Adrenal gland (tissue), 12 donors: ENCODE results near the gene PRPF39. TPM values are rescaled to one million over a fixed set of nuclear protein-coding genes. Genes with fewer than 3 reads are reported as not detected.

ENCODE experiments used
- DNase-seq, 7 donors: peaks; one replicate each; pipeline ENCODE4 v3.0.0-alpha.2; 2019 to 2020
- H3K27ac ChIP-seq, 5 donors: fragments of 200-600 bp; sonication (generic) in 4 of 5; 1 replicate in 3 of 5; 2 replicates in 2 of 5; pipeline versions ENCODE4 v1.5.1 to v1.8.0; 2016 to 2020; ENCODE audit warnings: mild to moderate bottlenecking in 1 of 5
- H3K27me3 ChIP-seq: fragments of 200-600 bp; 2 replicates; pipeline ENCODE4 v1.8.0; 2021
- H3K36me3 ChIP-seq, 2 donors: fragments of 200-600 bp; replicated peaks in 1 of 2; 1 replicate in 1 of 2; 2 replicates in 1 of 2; pipeline versions ENCODE4 v1.5.1 to v1.8.0; 2018 to 2022
- H3K4me1 ChIP-seq, 2 donors: fragments of 200-600 bp; replicated peaks in 1 of 2; 1 replicate in 1 of 2; 2 replicates in 1 of 2; pipeline versions ENCODE4 v1.5.1 to v1.8.0; 2018 to 2021
- H3K4me3 ChIP-seq, 4 donors: fragments of 200-600 bp; sonication (generic) in 3 of 4; one replicate each; pipeline ENCODE4 v1.5.1; 2016 to 2018
- H3K9me3 ChIP-seq, 3 donors: fragments of 200-600 bp; sonication (generic) in 1 of 3; replicated peaks in 1 of 3; 1 replicate in 2 of 3; 2 replicates in 1 of 3; pipeline versions ENCODE4 v1.5.1 to v1.8.0; 2016 to 2021
- POLR2A ChIP-seq, 2 donors: fragments of 450-650 bp; IDR thresholded peaks; one replicate each; pipeline ENCODE4 v1.6.1; 2017; ENCODE audit warnings: antibody characterized with exemption in 2 of 2, mild to moderate bottlenecking in 2 of 2, moderate library complexity in 1 of 2
- WGBS, 4 donors: extraction: QIAGEN DNeasy Blood & Tissue Kit in 2 of 4; methylation state at CpG; one replicate each; pipeline versions ENCODE4 v1.1.5 to v1.1.7; 2013 to 2017; 5-methylcytosine and 5-hydroxymethylcytosine counted together
- intact Hi-C, 2 donors: fragments of 100-400 bp; cut with DNase I; formaldehyde crosslinking; loops; one replicate each; pipeline versions ENCODE4 v1.14.1 to v1.15.0; 2022 to 2023
- polyA plus RNA-seq, 3 donors: library from polyadenylated mRNA; stranded (reverse); fragments of 200-250 nt in 2 of 3; fragments of 350-450 nt in 1 of 3; fragmentation: Illumina TruSeq in 1 of 3; extraction: RNeasy Lipid Tissue Mini Kit (QIAGEN cat#74804) in 1 of 3; gene quantifications; one replicate each; pipeline ENCODE4 v1.2.3, GENCODE V29; 2013 to 2014
- total RNA-seq, 9 donors: library from RNA; depleted of rRNA in 4 of 9; stranded (reverse); fragments of >200 nt in 4 of 9; fragments of 120-200 nt in 1 of 9; fragmentation: NEBNext Ultra II Directional in 1 of 9; extraction: Animal tissue kit (Norgen Biotek cat#: 25700) in 1 of 9; gene quantifications; one replicate each; pipeline versions ENCODE4 v1.1.0 to v1.2.4, GENCODE V29; 2013 to 2023
- TF ChIP-seq, protein P1 (sequence below), 6 experiments: fragments of 450-650 bp in 4 of 6; fragments of 200-600 bp in 2 of 6; sonication (generic) in 1 of 6; IDR thresholded peaks; 1 replicate in 5 of 6; 2 replicates in 1 of 6; pipeline versions ENCODE4 v1.5.1 to v1.8.0; 2016 to 2021; ENCODE audit warnings: antibody characterized with exemption in 6 of 6, mild to moderate bottlenecking in 2 of 6, moderate library complexity in 1 of 6
- donor health status: healthy with polysubstance abuse.
- donor health status: Bipolar disorder and iron deficiency.
- donor health status: DM: yes; HTN: yes; CAD: no.
- donor health status: DM: no; HTN: no; CAD: no.
- donor health status: DM: no; HTN: no; CAD: no.
- donor health status: DM: yes; HTN: yes; CAD: no.

PRPF39 gene
- total and polyA plus RNA-seq, 12 donors, result 6.5 to 76.0 (median 36.4) TPM

DNA sequence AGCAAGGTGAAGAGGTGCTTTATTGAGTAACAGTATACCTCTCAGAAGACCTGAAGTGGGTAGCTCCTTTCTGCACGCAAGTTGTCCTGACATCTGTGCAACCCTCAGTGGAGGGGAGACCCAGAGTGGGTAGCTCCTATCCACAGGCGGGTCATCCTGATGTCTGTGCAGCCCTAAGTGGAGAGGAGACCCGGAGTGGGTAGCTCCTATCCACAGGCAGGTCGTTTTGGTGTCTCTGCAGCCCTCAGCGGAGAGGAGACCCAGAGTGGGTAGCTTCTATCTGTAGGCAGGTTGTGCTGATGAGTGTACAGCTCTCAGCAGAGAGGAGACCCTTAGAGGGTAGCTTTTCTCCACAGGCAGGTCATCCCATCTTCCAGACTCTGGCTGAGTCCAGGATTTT, 45.1 kb upstream of the PRPF39 start:
- intact Hi-C loops, result no loop called here
- TF ChIP-seq, protein P1, sequence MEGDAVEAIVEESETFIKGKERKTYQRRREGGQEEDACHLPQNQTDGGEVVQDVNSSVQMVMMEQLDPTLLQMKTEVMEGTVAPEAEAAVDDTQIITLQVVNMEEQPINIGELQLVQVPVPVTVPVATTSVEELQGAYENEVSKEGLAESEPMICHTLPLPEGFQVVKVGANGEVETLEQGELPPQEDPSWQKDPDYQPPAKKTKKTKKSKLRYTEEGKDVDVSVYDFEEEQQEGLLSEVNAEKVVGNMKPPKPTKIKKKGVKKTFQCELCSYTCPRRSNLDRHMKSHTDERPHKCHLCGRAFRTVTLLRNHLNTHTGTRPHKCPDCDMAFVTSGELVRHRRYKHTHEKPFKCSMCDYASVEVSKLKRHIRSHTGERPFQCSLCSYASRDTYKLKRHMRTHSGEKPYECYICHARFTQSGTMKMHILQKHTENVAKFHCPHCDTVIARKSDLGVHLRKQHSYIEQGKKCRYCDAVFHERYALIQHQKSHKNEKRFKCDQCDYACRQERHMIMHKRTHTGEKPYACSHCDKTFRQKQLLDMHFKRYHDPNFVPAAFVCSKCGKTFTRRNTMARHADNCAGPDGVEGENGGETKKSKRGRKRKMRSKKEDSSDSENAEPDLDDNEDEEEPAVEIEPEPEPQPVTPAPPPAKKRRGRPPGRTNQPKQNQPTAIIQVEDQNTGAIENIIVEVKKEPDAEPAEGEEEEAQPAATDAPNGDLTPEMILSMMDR (IDR thresholded peaks at IDR 0.05), result no peak
- no peak for TF ChIP-seq POLR2A (IDR thresholded peaks at IDR 0.05)
- no peak overlapping the region for H3K27ac ChIP-seq
- peaks cover 0 to 3% of the 10 kb centered on the region in 2 donors for H3K36me3 ChIP-seq
- no peaks in the 10 kb centered on the region for H3K4me1 ChIP-seq
- no peaks in the 10 kb centered on the region for H3K27me3 ChIP-seq
- 82 to 100% (median 96%) methylated on average over 3 to 5 of the region's 5 CpGs for WGBS, 4 donors
- DNase-seq, result no peak
- no peaks in the 10 kb centered on the region for H3K9me3 ChIP-seq
- no peak overlapping the region for H3K4me3 ChIP-seq

DNA sequence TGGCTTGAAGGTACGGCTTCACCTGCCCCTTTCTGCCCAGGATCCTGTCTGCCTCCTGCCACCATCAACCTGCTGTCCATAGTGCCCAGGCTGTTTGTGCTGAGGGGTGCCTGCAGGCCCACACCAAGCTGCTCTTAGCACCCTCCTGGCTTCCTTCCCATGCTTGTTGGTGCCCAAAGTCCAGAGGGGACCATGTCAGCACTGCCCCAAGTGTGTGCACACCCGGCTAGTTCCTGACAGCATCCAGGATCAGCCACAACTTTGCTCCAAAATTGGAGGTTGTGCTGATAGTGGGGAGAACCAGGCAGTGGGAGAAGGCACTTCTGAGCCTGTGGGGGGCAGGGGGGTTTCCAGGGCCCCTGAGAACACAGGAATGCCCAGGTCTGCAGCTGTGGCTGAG, 44.5 kb upstream of the PRPF39 start:
- H3K27me3 ChIP-seq, result no peaks in the 10 kb centered on the region
- intact Hi-C loops, result no loop called here
- DNase-seq, result no peak
- WGBS, 4 donors, result 88 to 100% (median 100%) methylated on average over 1 to 2 of the region's 2 CpGs
- H3K9me3 ChIP-seq, result no peaks in the 10 kb centered on the region
- H3K4me1 ChIP-seq, result no peaks in the 10 kb centered on the region
- peaks cover 0 to 3% of the 10 kb centered on the region in 2 donors for H3K36me3 ChIP-seq
- no peak overlapping the region for H3K4me3 ChIP-seq
- no peak overlapping the region for H3K27ac ChIP-seq
- TF ChIP-seq, protein P1 (IDR thresholded peaks at IDR 0.05), result no peak
- no peak for TF ChIP-seq POLR2A (IDR thresholded peaks at IDR 0.05)

DNA sequence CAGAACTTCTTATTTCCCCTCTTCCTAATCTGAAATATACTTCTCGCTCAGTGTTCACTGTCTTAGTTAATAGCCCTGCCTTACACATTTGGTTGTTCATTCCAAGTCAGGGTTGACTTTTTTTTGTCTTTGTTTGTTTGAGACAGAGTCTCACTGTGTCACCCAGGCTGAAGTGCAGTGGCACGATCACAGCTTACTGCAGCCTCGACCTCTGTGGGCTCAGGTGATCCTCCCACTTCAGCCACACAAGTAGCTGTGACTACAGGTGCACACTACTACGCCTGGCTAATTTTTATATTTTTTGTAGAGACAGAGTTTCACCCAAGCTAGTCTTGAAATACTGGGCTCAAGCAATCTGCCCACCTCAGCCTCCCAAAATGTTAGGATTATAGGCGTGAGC, 42.3 kb upstream of the PRPF39 start:
- H3K27me3 ChIP-seq, result no peaks in the 10 kb centered on the region
- intact Hi-C loops, result no loop called here
- 97 to 100% (median 98%) methylated on average over 5 of the region's 5 CpGs for WGBS, 4 donors
- no peak overlapping the region for H3K27ac ChIP-seq
- DNase-seq, result no peak
- H3K4me1 ChIP-seq, result no peaks in the 10 kb centered on the region
- no peak overlapping the region for H3K4me3 ChIP-seq
- no peak for TF ChIP-seq POLR2A (IDR thresholded peaks at IDR 0.05)
- TF ChIP-seq, protein P1 (IDR thresholded peaks at IDR 0.05), result no peak
- peaks cover 0 to 8% of the 10 kb centered on the region in 2 donors for H3K36me3 ChIP-seq
- H3K9me3 ChIP-seq, result no peaks in the 10 kb centered on the region

DNA sequence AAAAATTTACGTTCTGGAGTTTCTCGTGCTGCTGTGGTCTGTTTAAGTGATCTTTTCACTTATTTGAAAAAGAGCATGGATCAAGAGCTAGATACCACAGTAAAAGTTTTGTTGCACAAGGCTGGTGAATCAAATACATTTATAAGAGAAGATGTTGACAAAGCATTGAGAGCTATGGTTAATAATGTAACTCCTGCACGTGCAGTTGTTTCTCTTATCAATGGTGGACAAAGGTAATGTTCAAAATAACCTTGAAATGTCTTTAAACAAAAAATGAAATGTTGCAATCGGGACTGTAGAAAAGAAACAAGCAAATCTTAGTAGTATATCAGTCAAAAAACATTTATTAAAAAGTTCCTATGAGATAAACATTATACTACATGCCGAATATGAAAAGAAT, 39.3 kb upstream of the PRPF39 start:
- Histone ChIP-seq H3K4me1 (no peaks in the 10 kb centered on the region), H3K36me3 (peaks cover 0 to 9% of the 10 kb centered on the region in 2 donors), H3K27me3 (no peaks in the 10 kb centered on the region), H3K27ac (no peak overlapping the region), H3K4me3 (no peak overlapping the region), H3K9me3 (no peaks in the 10 kb centered on the region)
- WGBS, 4 donors, result 67 to 70% (median 68%) methylated on average over 5 of the region's 5 CpGs
- no peak for DNase-seq
- TF ChIP-seq POLR2A (IDR thresholded peaks at IDR 0.05), result no peak
- TF ChIP-seq, protein P1 (IDR thresholded peaks at IDR 0.05), result no peak
- intact Hi-C loops, result no loop called here
